GM23338 (cell line): ENCODE data around the gene TSPEAR. TPM values are rescaled to one million over a fixed set of nuclear protein-coding genes. Genes with fewer than 3 reads are reported as not detected.

ENCODE experiments used
- ATAC-seq: fragments of 200-7000 bp; cut with Tn5 transposase; 3 replicates; pipeline ENCODE4 v1.9.1; 2020
- DNase-seq: peaks from one replicate; pipeline ENCODE4 v3.0.0-alpha.2; 2015; ENCODE audit warnings: low spot score
- H2AFZ ChIP-seq: fragments of 200-600 bp; sonication (generic); 2 replicates; pipeline ENCODE4 v1.8.0; 2016; ENCODE audit warnings: antibody characterized with exemption, mild to moderate bottlenecking, moderate library complexity
- H3F3A ChIP-seq: fragments of 200-600 bp; sonication (generic); replicated peaks from 2 replicates; pipeline ENCODE4 v1.8.0; 2017; ENCODE audit warnings: antibody characterized with exemption, mixed run types, low read depth
- H3K27ac ChIP-seq: fragments of 200-600 bp; sonication (generic); 2 replicates; pipeline ENCODE4 v1.6.1; 2016; ENCODE audit warnings: low read depth
- H3K27me3 ChIP-seq: fragments of 200-600 bp; sonication (generic); 2 replicates; pipeline ENCODE4 v1.8.0; 2016; ENCODE audit warnings: mild to moderate bottlenecking, mixed run types, moderate library complexity; ENCODE audit not compliant: insufficient read depth
- H3K36me3 ChIP-seq: fragments of 200-600 bp; sonication (generic); 2 replicates; pipeline ENCODE4 v1.8.0; 2016; ENCODE audit warnings: mild to moderate bottlenecking; ENCODE audit not compliant: insufficient read depth
- H3K4me1 ChIP-seq: fragments of 200-600 bp; sonication (generic); 2 replicates; pipeline ENCODE4 v1.8.0; 2016; ENCODE audit warnings: mild to moderate bottlenecking, moderate library complexity; ENCODE audit not compliant: insufficient read depth
- H3K4me2 ChIP-seq: fragments of 200-600 bp; sonication (generic); 2 replicates; pipeline ENCODE4 v1.7.1; 2017; ENCODE audit warnings: mixed run types
- H3K4me3 ChIP-seq: fragments of 200-600 bp; sonication (generic); 2 replicates; pipeline ENCODE4 v1.6.1; 2016; ENCODE audit warnings: mixed run types
- H3K79me2 ChIP-seq: fragments of 200-600 bp; sonication (generic); replicated peaks from 2 replicates; pipeline ENCODE4 v1.8.0; 2017; ENCODE audit warnings: mild to moderate bottlenecking; ENCODE audit not compliant: insufficient read depth
- H3K9me2 ChIP-seq: fragments of 200-600 bp; sonication (generic); 2 replicates; pipeline ENCODE4 v1.8.0; 2017; ENCODE audit not compliant: insufficient read depth
- H4K20me1 ChIP-seq: fragments of 200-600 bp; sonication (generic); replicated peaks from 2 replicates; pipeline ENCODE4 v1.8.0; 2017; ENCODE audit warnings: mild to moderate bottlenecking; ENCODE audit not compliant: insufficient read depth
- H3K27ac Mint-ChIP-seq: 2 replicates; pipeline ENCODE4 v1.8.0; 2020; ENCODE audit warnings: inconsistent platforms, mild to moderate bottlenecking, moderate library complexity, mixed read lengths
- H3K27me3 Mint-ChIP-seq: 3 replicates; pipeline ENCODE4 v1.8.0; 2022; ENCODE audit warnings: low read depth, mild to moderate bottlenecking, moderate library complexity, mixed read lengths, inconsistent platforms; ENCODE audit not compliant: insufficient read depth, poor library complexity
- H3K36me3 Mint-ChIP-seq: 3 replicates; pipeline ENCODE4 v1.8.0; 2021; ENCODE audit warnings: low read depth, mild to moderate bottlenecking, inconsistent platforms, moderate library complexity, mixed read lengths
- H3K4me1 Mint-ChIP-seq: 3 replicates; pipeline ENCODE4 v1.8.0; 2020; ENCODE audit warnings: mild to moderate bottlenecking, inconsistent platforms, mixed read lengths
- H3K4me3 Mint-ChIP-seq: 3 replicates; pipeline ENCODE4 v1.8.0; 2021; ENCODE audit warnings: moderate library complexity, mild to moderate bottlenecking, inconsistent platforms, mixed read lengths
- H3K9me3 Mint-ChIP-seq: 3 replicates; pipeline ENCODE4 v1.8.0; 2020; ENCODE audit warnings: moderate library complexity, mild to moderate bottlenecking, inconsistent platforms, mixed read lengths
- EZH2 ChIP-seq: fragments of 200-600 bp; sonication (generic); IDR thresholded peaks from one replicate; pipeline ENCODE4 v1.8.0; 2017; ENCODE audit warnings: antibody characterized with exemption, mild to moderate bottlenecking, low read depth; ENCODE audit not compliant: unreplicated experiment
- EZH2phosphoT487 ChIP-seq: fragments of 200-600 bp; sonication (generic); IDR thresholded peaks from one replicate; pipeline ENCODE4 v1.8.1; 2018; ENCODE audit warnings: antibody characterized with exemption; ENCODE audit not compliant: unreplicated experiment
- JUNB ChIP-seq: IDR thresholded peaks from one replicate; pipeline ENCODE4 v1.6.1; 2016; ENCODE audit warnings: antibody characterized with exemption; ENCODE audit not compliant: unreplicated experiment
- POLR2AphosphoS5 ChIP-seq: IDR thresholded peaks from 2 replicates; pipeline ENCODE4 v1.6.1; 2016; ENCODE audit warnings: antibody characterized with exemption, low read depth
- STAT1 ChIP-seq: IDR thresholded peaks from one replicate; pipeline ENCODE4 v1.6.1; 2016; ENCODE audit warnings: antibody characterized with exemption; ENCODE audit not compliant: unreplicated experiment
- ZNF114 ChIP-seq: fragments of 250-450 bp; sonication (Bioruptor Pico); IDR thresholded peaks from 2 replicates; pipeline ENCODE4 v1.5.0; 2020; ENCODE audit warnings: mild to moderate bottlenecking, moderate library complexity
- ZNF331 ChIP-seq: fragments of 250-450 bp; sonication (Bioruptor Pico); IDR thresholded peaks from 2 replicates; pipeline ENCODE4 v1.5.0; 2020; ENCODE audit warnings: low read depth, mild to moderate bottlenecking, moderate library complexity
- polyA plus RNA-seq: library from polyadenylated mRNA; unstranded; fragments of >200 nt; fragmentation: Nextera tagmentation; extraction: Ambion mirVana; gene quantifications from 2 replicates; pipeline ENCODE4 v1.2.1, GENCODE V29; 2016
- total RNA-seq: library from RNA; depleted of rRNA; stranded (reverse); fragments of >200 nt; shearing (Covaris generic); gene quantifications from 2 replicates; pipeline ENCODE4 v1.2.3, GENCODE V29; 2014
- TF ChIP-seq, protein P1 (sequence below): IDR thresholded peaks from 2 replicates; pipeline ENCODE4 v1.6.1; 2016; ENCODE audit warnings: antibody characterized with exemption
- TF ChIP-seq, protein P2 (sequence below): IDR thresholded peaks from one replicate; pipeline ENCODE4 v1.6.1; 2018; ENCODE audit warnings: antibody characterized with exemption; ENCODE audit not compliant: unreplicated experiment
- TF ChIP-seq, protein P3 (sequence below): fragments of 250-450 bp; sonication (Bioruptor Pico); IDR thresholded peaks from 2 replicates; pipeline ENCODE4 v1.5.0; 2020; ENCODE audit warnings: mild to moderate bottlenecking, moderate library complexity
- TF ChIP-seq, protein P4 (sequence below), 2 experiments: fragments of 200-600 bp in 1 of 2; sonication (generic) in 1 of 2; conservative IDR thresholded peaks; 2 replicates each; pipeline versions ENCODE4 v1.5.1 to v1.6.1; 2016 to 2017; ENCODE audit warnings: antibody characterized with exemption in 2 of 2, low read depth in 2 of 2, mild to moderate bottlenecking in 2 of 2, moderate library complexity in 1 of 2

The TSPEAR gene
- total and polyA plus RNA-seq, 2 experiments from 2014 or later = 0.35 to 0.92 TPM

DNA sequence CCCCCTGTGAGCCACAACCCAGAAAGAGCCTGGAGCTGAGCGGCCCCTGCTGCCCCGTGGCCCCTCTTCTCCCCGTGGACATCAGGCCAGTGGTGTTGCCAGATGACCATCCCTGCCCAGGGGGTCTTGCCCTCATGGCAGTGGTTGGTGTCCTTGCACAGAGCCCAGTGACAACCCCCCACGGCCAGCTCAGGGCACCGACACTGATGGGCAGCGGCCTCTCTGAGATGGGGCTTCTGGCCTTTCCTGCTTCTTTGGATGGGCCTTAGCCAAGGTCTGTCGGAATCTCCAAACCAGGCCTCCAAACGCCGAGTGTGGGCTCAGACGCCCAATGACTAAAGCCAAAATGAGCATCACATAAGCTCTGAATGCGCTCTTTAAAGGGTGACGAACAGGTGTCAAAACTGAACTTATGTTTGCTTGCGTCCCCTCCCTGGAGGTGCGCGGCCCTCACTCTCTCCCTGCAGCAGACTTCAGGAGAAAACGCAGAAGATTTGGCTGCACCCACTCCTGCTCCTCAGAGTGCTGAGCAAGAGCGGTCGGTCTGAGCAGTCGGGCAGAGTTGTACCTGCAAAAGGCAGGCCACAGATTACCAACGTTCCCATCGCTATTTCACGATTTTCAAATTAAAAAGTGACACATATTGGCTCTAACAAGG, 48.4 kb upstream of the TSPEAR start:
- H2AFZ ChIP-seq = no peak overlapping the region
- no peaks in the 10 kb centered on the region for H3K9me2 ChIP-seq
- H3K27me3 ChIP-seq = no peaks in the 10 kb centered on the region
- ATAC-seq (no peak), DNase-seq (no peak)
- H3K36me3 Mint-ChIP-seq = peaks cover 2% of the 10 kb centered on the region; the same call in 2 of the 3 replicates
- no peak overlapping the region for H3K27ac ChIP-seq
- no peaks in the 10 kb centered on the region for H3F3A ChIP-seq
- H3K27ac Mint-ChIP-seq = peak overlapping the region; percentile 20; the same call in 1 of the 2 replicates
- H3K4me3 Mint-ChIP-seq = no peak overlapping the region
- H3K4me1 Mint-ChIP-seq = peaks cover 18% of the 10 kb centered on the region
- no peaks in the 10 kb centered on the region; the same call in 1 of the 2 replicates for H3K36me3 ChIP-seq
- H3K27me3 Mint-ChIP-seq = peaks cover 3% of the 10 kb centered on the region
- no peaks in the 10 kb centered on the region for H4K20me1 ChIP-seq
- no peaks in the 10 kb centered on the region; the same call in 1 of the 2 replicates for H3K4me1 ChIP-seq
- no peak overlapping the region for H3K4me3 ChIP-seq
- TF ChIP-seq ZNF331 (CRISPR knock-in tag) (no peak), JUNB (no peak), ZNF114 (CRISPR knock-in tag) (no peak), EZH2phosphoT487 (no peak), EZH2 (no peak), STAT1 (no peak), POLR2AphosphoS5 (no peak)
- TF ChIP-seq, protein P1, sequence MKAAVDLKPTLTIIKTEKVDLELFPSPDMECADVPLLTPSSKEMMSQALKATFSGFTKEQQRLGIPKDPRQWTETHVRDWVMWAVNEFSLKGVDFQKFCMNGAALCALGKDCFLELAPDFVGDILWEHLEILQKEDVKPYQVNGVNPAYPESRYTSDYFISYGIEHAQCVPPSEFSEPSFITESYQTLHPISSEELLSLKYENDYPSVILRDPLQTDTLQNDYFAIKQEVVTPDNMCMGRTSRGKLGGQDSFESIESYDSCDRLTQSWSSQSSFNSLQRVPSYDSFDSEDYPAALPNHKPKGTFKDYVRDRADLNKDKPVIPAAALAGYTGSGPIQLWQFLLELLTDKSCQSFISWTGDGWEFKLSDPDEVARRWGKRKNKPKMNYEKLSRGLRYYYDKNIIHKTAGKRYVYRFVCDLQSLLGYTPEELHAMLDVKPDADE = no peak
- TF ChIP-seq, protein P2, sequence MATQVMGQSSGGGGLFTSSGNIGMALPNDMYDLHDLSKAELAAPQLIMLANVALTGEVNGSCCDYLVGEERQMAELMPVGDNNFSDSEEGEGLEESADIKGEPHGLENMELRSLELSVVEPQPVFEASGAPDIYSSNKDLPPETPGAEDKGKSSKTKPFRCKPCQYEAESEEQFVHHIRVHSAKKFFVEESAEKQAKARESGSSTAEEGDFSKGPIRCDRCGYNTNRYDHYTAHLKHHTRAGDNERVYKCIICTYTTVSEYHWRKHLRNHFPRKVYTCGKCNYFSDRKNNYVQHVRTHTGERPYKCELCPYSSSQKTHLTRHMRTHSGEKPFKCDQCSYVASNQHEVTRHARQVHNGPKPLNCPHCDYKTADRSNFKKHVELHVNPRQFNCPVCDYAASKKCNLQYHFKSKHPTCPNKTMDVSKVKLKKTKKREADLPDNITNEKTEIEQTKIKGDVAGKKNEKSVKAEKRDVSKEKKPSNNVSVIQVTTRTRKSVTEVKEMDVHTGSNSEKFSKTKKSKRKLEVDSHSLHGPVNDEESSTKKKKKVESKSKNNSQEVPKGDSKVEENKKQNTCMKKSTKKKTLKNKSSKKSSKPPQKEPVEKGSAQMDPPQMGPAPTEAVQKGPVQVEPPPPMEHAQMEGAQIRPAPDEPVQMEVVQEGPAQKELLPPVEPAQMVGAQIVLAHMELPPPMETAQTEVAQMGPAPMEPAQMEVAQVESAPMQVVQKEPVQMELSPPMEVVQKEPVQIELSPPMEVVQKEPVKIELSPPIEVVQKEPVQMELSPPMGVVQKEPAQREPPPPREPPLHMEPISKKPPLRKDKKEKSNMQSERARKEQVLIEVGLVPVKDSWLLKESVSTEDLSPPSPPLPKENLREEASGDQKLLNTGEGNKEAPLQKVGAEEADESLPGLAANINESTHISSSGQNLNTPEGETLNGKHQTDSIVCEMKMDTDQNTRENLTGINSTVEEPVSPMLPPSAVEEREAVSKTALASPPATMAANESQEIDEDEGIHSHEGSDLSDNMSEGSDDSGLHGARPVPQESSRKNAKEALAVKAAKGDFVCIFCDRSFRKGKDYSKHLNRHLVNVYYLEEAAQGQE = no peak
- TF ChIP-seq, protein P3, sequence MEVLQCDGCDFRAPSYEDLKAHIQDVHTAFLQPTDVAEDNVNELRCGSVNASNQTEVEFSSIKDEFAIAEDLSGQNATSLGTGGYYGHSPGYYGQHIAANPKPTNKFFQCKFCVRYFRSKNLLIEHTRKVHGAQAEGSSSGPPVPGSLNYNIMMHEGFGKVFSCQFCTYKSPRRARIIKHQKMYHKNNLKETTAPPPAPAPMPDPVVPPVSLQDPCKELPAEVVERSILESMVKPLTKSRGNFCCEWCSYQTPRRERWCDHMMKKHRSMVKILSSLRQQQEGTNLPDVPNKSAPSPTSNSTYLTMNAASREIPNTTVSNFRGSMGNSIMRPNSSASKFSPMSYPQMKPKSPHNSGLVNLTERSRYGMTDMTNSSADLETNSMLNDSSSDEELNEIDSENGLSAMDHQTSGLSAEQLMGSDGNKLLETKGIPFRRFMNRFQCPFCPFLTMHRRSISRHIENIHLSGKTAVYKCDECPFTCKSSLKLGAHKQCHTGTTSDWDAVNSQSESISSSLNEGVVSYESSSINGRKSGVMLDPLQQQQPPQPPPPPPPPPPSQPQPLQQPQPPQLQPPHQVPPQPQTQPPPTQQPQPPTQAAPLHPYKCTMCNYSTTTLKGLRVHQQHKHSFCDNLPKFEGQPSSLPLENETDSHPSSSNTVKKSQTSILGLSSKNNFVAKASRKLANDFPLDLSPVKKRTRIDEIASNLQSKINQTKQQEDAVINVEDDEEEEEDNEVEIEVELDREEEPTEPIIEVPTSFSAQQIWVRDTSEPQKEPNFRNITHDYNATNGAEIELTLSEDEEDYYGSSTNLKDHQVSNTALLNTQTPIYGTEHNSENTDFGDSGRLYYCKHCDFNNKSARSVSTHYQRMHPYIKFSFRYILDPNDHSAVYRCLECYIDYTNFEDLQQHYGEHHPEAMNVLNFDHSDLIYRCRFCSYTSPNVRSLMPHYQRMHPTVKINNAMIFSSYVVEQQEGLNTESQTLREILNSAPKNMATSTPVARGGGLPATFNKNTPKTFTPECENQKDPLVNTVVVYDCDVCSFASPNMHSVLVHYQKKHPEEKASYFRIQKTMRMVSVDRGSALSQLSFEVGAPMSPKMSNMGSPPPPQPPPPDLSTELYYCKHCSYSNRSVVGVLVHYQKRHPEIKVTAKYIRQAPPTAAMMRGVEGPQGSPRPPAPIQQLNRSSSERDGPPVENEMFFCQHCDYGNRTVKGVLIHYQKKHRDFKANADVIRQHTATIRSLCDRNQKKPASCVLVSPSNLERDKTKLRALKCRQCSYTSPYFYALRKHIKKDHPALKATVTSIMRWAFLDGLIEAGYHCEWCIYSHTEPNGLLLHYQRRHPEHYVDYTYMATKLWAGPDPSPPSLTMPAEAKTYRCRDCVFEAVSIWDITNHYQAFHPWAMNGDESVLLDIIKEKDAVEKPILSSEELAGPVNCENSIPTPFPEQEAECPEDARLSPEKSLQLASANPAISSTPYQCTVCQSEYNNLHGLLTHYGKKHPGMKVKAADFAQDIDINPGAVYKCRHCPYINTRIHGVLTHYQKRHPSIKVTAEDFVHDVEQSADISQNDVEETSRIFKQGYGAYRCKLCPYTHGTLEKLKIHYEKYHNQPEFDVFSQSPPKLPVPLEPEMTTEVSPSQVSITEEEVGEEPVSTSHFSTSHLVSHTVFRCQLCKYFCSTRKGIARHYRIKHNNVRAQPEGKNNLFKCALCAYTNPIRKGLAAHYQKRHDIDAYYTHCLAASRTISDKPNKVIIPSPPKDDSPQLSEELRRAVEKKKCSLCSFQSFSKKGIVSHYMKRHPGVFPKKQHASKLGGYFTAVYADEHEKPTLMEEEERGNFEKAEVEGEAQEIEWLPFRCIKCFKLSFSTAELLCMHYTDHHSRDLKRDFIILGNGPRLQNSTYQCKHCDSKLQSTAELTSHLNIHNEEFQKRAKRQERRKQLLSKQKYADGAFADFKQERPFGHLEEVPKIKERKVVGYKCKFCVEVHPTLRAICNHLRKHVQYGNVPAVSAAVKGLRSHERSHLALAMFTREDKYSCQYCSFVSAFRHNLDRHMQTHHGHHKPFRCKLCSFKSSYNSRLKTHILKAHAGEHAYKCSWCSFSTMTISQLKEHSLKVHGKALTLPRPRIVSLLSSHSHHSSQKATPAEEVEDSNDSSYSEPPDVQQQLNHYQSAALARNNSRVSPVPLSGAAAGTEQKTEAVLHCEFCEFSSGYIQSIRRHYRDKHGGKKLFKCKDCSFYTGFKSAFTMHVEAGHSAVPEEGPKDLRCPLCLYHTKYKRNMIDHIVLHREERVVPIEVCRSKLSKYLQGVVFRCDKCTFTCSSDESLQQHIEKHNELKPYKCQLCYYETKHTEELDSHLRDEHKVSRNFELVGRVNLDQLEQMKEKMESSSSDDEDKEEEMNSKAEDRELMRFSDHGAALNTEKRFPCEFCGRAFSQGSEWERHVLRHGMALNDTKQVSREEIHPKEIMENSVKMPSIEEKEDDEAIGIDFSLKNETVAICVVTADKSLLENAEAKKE (CRISPR knock-in tag) = no peak
- TF ChIP-seq, protein P4, sequence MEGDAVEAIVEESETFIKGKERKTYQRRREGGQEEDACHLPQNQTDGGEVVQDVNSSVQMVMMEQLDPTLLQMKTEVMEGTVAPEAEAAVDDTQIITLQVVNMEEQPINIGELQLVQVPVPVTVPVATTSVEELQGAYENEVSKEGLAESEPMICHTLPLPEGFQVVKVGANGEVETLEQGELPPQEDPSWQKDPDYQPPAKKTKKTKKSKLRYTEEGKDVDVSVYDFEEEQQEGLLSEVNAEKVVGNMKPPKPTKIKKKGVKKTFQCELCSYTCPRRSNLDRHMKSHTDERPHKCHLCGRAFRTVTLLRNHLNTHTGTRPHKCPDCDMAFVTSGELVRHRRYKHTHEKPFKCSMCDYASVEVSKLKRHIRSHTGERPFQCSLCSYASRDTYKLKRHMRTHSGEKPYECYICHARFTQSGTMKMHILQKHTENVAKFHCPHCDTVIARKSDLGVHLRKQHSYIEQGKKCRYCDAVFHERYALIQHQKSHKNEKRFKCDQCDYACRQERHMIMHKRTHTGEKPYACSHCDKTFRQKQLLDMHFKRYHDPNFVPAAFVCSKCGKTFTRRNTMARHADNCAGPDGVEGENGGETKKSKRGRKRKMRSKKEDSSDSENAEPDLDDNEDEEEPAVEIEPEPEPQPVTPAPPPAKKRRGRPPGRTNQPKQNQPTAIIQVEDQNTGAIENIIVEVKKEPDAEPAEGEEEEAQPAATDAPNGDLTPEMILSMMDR (conservative IDR thresholded peaks at IDR 0.05; ENCODE audit: low read depth in 2 of 2) = no peak
- no peaks in the 10 kb centered on the region for H3K79me2 ChIP-seq
- no peak overlapping the region for H3K4me2 ChIP-seq
- H3K9me3 Mint-ChIP-seq = peaks cover 11% of the 10 kb centered on the region
